HEK293T (cell line): ENCODE data around the gene PBX4.

ENCODE experiments used
- BHLHE40 ChIP-seq: fragments of 450-650 bp; IDR thresholded peaks from 2 replicates; pipeline ENCODE4 v1.6.1; 2016; ENCODE audit warnings: mild to moderate bottlenecking, moderate library complexity, borderline replicate concordance
- ELF4 ChIP-seq: fragments of 450-650 bp; IDR thresholded peaks from 2 replicates; pipeline ENCODE4 v1.6.1; 2017; ENCODE audit warnings: antibody characterized with exemption
- FOXA1 ChIP-seq: fragments of 450-650 bp; IDR thresholded peaks from 2 replicates; pipeline ENCODE4 v1.6.1; 2016; ENCODE audit warnings: mild to moderate bottlenecking
- FOXK2 ChIP-seq: fragments of 450-650 bp; IDR thresholded peaks from 2 replicates; pipeline ENCODE4 v1.6.1; 2016; ENCODE audit warnings: mild to moderate bottlenecking
- FOXM1 ChIP-seq: fragments of 450-650 bp; IDR thresholded peaks from 2 replicates; pipeline ENCODE4 v1.6.1; 2017; ENCODE audit warnings: mild to moderate bottlenecking, borderline replicate concordance
- HDGF ChIP-seq: fragments of 450-650 bp; IDR thresholded peaks from 2 replicates; pipeline ENCODE4 v1.6.1; 2017; ENCODE audit warnings: antibody characterized with exemption, borderline replicate concordance
- LEF1 ChIP-seq: fragments of 450-650 bp; IDR thresholded peaks from 2 replicates; pipeline ENCODE4 v1.6.1; 2017; ENCODE audit warnings: mild to moderate bottlenecking, borderline replicate concordance
- NFRKB ChIP-seq: fragments of 450-650 bp; IDR thresholded peaks from 2 replicates; pipeline ENCODE4 v1.6.1; 2016; ENCODE audit warnings: mild to moderate bottlenecking, moderate library complexity
- SP1 ChIP-seq: fragments of 450-650 bp; IDR thresholded peaks from 2 replicates; pipeline ENCODE4 v1.6.1; 2017
- SUZ12 ChIP-seq: fragments of 450-650 bp; IDR thresholded peaks from 2 replicates; pipeline ENCODE4 v1.6.1; 2016; ENCODE audit warnings: mild to moderate bottlenecking
- TARDBP ChIP-seq: fragments of 450-650 bp; IDR thresholded peaks from 2 replicates; pipeline ENCODE4 v1.6.1; 2016
- ZNF384 ChIP-seq: fragments of 450-650 bp; IDR thresholded peaks from 2 replicates; pipeline ENCODE4 v1.6.1; 2016
- TF ChIP-seq, protein P1 (sequence below): fragments of 450-650 bp; IDR thresholded peaks from 2 replicates; pipeline ENCODE4 v1.6.1; 2016

DNA sequence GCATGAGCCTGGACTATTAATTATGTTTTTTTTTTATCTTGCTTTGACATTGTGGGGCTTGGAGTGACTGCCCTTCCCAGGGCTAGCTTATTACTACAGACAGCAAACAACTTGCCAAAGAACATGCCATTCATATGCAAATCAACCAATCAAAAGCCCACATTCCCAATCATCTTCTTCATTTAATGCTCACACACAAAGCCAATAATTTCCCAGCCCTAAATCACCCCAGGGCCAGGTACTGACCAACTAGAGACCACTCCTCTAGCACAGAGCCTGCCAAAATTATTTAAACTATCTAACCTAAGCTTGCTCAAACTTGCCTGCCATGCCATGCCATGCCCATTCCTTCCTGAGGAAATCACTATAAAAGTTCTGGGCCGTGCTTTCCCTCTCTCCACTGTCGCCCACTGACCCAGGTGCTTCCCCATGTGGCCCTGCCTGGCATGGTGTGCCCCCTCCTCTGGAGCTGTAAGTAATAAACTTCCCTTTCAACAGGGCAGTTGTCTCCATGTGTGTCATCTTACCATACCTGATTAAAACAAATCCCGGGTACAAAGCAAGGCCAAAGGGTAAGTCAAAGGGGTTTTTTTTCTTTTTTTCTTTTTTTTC lies 15.7 kb downstream of the PBX4 start:
- TF ChIP-seq, protein P1, sequence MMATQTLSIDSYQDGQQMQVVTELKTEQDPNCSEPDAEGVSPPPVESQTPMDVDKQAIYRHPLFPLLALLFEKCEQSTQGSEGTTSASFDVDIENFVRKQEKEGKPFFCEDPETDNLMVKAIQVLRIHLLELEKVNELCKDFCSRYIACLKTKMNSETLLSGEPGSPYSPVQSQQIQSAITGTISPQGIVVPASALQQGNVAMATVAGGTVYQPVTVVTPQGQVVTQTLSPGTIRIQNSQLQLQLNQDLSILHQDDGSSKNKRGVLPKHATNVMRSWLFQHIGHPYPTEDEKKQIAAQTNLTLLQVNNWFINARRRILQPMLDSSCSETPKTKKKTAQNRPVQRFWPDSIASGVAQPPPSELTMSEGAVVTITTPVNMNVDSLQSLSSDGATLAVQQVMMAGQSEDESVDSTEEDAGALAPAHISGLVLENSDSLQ = no peak
- TF ChIP-seq FOXK2 (no peak), SP1 (no peak), TARDBP (no peak), FOXM1 (no peak), ZNF384 (no peak), SUZ12 (no peak), BHLHE40 (no peak), LEF1 (no peak), ELF4 (no peak), HDGF (no peak), FOXA1 (no peak), NFRKB (no peak)
